NCI-H345 treated with DMSO at 0.1 percent for 48 hours (cell line): Measurements from ENCODE around the gene NXPE1.
"Not testable (repeated sequence)": the region's sequence is repeated elsewhere in the genome, so short reads cannot be mapped to it uniquely, and the experiment has no call there.

Experiments used
- DNase-seq: peaks from one replicate; lab custom pipeline; 2025; ENCODE audit not compliant: unreplicated experiment; lab: John Stamatoyannopoulos, UW

NXPE1 gene

DNA sequence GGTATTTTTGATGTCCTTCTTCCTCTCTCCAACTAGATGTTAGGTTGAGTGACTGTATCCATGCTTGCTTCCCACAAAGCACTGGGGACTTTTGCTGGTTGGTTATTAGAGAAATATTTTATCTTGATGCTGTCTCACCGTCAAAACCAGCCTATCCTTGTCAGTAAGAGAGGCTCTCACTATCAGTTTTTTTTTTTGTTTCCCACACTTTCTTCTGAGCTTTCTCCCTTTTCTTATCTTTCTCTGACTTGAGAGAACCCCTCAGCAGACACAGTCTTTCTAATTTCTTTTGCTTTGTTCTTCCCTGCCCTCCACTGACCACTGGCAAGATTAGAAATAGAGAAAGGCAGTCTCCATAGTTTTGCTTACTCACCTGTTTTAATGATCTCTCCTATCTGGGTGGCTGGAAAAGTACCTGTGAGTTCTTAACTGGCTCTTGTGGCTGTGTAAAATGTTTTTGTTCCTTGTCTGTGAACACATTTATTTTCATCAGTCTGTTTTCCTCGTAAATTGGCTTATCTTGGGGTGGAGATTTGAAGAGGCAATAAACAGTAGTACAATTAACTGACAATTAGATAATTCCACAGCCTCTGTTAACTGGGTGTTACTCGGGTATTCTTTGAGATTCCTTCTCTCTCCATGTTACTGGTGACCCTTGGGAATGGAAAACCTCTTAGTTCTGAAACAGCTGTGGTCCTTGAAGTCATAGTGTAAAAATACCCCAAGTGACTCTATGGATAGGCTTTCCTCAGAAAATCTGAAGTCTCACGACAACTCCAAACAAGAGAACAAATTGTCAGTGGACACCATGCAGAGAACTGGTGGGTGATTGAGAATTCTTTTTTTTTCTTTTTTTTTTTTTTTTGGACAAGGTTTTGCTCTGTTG, at the start of gene NXPE1:
TSS of gene NXPE1 (minus strand) at position 457 of the 886 bp plus-strand sequence. CDS start 8,680 bp downstream, outside the sequence.
- DNase-seq: no peak

DNA sequence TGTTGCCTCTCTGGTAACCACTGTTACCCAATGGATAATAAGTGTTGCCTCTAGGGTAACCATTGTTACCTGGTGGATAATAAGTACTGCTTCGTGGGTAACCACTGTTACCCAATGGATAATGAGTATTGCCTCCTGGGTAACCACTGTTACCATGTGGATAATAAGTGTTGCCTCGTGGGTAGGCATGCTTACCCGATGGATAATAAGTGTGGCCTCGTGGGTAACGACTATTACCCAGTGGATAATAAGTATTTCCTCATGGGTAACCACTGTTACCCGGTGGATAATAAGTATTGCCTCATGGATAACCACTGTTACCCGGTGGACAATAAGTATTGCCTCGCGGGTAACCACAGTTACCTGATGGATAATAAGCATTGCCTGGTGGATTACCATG, 49.7 kb upstream of the NXPE1 start:
- no peak for DNase-seq

DNA sequence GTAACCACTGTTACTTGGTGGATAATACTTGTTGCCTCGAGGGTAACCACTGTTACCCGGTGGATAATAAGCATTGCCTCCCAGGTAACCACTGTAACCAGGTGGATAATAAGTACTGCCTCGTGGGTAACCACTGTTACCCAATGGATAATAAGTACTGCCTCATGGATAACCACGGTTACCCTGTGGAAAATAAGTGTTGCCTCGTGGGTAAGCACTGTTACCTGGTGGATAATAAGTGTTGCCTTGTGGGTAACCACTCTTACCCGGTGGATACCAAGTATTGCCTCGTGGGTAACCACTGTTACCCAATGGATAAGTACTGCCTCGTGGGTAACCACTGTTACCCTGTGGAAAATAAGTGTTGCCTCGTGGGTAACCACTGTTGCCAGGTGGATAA, 48.9 kb upstream of the NXPE1 start:
- not testable (repeated sequence) for DNase-seq

DNA sequence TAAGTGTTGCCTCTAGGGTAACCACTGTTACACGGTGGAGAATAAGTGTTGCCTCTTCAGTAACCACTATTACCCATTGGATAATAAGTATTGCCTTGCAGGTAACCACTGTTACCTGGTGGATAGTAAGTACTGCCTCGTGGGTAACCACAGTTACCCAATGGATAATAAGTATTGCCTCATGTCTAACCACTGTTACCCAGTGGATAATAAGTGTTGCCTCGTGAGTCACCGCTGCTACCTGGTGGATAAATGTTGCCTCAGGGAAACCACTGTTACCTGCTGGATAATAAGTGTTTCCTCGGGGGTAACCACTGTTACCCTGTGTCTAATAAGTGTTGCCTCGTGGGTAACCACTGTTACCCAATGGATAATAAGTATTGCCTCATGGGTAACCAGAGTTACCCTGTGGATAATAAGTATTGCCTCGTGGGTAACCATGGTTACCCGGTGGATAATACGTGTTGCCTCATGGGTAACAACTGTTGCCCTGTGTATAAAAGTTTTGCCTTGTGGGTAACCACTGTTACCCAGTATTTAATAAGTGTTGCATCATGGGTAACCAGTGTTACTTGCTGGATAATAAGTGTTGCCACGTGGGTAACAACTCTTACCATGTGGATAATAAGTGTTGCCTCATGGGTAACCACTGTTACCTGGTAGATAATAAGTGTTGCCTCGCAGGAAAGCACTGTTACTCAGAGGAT, 48.2 kb upstream of the NXPE1 start:
- no peak for DNase-seq

DNA sequence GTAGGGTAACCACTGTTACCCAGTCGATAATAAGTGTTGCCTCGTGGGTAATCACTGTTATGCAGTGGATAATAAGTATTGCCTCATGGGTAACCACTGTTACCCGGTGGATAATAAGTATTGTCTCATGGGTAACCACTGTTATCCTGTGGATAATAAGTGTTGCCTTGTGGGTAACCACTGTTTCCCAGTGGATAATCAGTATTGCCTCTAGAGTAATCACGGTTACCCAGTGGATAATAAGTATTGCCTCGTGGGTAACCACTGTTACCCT, 47.1 kb upstream of the NXPE1 start:
- not testable (repeated sequence) for DNase-seq

DNA sequence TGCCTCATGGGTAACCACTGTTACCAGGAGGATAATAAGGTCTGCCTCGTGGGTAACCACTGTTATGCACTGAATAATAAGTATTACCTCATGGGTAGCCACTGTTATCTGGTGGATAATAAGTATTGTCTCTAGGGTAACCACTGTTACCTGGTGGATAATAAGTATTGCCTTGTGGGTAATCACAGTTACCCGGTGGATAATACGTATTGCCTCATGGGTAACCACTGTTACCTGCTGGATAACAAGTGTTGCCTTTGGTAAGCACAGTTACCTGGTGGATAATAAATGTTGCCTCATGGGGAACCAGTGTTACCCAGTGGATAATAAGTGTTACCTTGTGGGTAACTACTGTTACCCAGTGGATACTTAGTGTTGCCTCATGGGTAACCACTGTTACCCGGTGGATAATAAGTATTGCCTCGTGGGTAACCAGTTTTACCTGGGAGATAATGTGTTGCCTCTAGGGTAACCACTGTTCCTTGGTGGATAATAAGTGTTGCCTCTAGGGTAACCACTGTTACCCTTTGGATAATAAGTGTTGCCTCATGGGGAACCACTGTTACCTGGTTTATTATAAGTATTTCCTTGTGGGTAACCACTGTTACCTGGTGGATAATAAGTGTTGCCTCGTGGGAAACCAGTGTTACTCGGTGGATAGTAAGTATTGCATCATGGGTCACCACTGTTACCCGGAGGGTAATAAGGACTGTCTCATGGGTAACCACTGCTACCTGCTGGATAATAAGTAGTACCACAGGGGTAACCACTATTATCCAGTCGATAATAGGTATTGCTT, 46.5 kb upstream of the NXPE1 start:
- no peak for DNase-seq

DNA sequence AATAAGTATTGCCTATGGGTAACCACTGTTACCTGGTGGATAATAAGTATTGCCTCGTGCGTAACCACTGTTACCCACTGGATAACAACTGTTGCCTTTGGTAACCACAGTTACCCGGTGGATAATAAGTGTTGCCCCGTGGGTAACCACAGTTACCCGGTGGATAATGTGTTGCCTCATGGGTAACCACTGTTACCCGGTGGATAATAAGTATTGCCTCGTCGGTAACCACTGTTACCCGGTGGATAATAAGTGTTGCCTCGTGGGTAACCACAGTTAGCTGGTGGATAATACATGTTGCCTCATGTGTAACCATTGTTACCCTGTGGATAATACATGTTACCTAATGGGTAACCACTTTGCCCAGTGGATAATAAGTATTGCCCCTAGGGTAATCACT, 45.7 kb upstream of the NXPE1 start:
- no peak for DNase-seq

DNA sequence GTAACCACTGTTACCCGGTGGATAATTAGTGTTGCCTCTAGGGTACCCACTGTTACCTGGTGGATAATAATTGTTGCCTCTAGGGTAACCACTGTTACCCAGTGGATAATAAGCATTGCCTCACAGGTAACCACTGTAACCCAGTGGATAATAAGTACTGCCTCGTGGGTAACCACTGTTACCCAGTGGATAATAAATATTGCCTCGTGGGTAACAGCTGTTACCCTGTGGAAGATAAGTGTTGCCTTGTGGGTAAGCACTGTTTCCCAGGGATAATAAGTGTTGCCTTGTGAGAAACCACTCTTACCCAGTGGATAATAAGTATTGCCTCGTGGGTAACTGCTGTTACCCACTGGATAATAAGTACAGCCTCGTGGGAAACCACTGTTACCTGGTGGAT, 45.2 kb upstream of the NXPE1 start:
- DNase-seq: no peak

DNA sequence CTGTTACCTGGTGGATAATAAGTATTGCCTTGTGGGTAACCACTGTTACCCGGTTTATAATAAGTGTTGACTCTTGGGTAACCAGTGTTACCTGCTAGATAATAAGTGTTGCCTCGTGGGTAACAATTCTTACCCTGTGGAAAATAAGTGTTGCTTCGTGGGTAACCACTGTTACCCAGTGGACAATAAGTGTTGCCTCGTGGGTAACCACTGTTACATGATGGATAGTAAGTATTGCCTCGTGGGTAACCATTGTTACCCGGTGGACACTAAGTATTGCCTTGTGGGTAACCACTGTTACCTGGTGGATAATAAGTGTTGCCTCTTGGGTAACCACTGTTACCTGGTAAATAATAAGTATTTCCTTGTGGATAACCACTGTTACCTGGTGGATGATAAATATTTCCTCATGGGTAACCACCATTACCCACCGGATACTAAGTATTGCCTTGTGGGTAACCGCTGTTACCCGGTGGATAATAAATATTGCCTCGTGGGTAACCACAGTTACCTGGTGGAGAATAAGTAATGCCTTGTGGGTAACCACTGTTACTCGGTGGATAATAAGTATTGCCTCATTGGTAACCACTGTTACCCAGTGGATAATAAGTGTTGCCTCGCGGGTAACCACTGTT, 44.6 kb upstream of the NXPE1 start:
- no peak for DNase-seq

DNA sequence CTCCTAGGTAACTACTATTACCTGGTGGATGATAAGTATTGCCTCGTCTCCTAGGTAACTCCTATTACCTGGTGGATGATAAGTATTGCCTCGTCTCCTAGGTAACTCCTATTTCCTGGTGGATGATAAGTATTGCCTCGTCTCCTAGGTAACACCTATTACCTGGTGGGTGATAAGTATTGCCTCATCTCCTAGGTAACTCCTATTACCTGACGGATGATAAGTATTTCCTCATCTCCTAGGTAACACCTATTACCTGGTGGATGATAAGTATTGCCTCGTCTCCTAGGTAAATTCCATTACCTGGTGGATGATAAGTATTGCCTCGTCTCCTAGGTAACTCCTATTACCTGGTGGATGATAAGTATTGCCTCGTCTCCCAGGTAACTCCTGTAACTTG, 43.5 kb upstream of the NXPE1 start:
- DNase-seq: not testable (repeated sequence)

DNA sequence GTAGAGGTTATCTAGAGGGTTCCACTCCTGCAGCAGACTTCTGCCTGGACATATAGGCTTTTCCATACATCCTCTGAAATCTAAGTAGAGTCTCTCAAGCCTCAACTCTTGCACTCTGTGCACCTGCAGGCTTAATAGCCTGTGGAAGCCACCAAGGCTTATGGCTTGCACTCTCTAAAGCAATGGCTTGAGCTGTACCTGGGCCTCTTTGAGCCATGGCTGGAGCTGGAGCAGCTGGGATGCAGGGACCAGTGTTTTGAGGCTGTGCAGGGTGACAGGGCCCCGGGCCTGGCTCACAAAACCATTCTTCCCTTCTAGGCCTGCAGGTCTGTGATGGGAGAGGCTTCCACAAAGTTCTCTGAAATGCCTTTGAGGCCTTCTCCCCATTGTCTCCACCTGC, 38.8 kb upstream of the NXPE1 start:
- no peak for DNase-seq

DNA sequence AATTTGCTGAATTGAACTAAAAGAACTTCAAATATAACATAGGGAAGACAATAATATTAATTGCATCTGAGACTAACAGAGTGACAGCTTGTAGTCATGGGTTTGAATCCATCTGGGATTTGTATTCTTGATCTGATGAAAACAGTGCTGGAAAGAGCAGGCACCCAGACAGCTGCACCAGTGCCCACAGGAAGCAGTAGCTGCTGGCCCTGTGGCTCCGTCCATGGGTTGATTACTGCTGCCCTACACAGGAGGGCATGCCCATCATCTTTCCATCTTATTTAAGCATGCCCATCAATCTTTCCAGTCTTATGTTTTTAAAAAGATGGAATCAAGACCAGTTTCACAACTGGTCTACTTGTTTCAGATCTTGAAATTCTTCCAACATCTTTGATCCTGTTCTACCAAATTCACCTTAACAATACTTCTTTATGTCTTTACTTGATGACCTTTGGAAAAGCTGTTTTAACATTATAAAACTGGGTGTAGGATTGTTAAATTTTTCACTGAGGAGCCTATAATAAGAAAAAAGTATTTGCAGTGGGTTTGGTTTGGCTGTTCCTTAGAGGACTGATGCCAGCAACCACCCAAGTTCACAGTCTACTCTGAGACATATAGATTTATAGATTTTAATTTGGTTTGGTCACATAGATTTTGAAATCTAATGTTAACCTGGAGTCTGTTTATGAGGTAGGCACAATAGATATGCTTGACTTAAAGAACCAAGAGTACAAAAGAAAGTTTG, 36.7 kb upstream of the NXPE1 start:
- DNase-seq: no peak

DNA sequence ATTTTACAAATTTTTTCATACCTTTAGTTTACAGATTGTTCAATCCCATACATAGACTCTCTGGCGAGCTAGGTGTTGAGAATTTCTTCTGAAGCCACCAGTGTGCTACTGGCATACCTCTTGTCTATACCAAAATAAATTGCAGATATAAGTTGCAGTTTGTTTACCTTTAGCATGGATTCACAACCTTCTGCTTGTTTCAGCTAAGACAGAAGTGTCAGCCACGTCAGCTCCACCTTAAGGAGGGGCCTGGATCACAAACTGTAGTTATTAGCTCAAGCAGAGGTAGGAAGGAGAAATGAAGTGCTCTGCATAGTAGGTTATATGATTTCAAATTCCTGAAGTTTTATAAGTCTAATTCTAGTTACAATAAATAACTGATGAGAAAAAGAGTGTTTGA, 35.9 kb upstream of the NXPE1 start, which contains the start of gene NXPE4:
TSS of gene NXPE4 (minus strand) at position 216 of the 400 bp plus-strand sequence. CDS start 1,027 bp downstream, outside the sequence.
- no peak for DNase-seq

DNA sequence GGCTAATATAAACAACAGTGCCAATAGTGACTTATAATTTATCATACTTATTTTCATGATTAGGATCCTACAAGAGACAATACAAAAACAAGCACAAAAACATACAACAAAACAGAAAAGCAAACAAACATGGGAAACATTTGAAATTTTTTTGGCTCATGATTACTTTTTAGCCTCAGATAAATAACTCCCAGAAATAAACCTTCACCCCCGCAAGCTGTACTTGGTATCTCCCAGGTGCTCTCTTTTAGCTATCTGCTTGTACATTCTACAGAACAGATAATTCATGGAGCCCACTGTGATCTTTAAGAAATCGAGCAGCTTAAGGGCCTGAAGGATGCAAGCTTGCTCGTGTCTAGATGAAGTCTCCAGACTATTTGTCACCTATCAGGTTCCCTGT, 35.0 kb upstream of the NXPE1 start:
- DNase-seq: no peak

DNA sequence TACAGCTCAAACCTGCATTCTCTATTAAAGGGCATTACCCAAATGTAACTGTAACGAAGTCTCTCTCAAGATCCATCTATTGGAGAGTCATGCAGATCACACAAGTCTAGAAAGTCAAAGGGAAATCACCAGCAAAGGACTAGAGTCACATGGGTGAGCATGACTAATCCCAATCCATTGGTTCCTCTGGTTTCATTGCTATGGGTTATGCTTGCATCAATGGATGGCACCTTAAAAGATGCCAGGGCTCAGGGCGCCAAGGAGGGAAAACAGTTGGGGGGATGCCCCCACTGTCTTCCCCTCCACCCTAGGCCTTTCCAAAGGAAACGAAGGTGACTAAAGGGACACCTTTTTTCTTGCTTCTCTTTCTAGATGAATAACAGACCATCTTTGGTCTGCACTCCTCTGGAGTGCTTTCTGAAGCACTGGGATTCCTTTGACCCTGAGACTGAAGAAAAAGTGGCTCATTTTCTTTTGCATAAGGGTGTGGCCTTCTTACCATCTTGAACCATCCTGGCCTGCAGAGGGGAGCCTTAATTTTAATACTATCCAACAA, 27.8 kb upstream of the NXPE1 start:
- no peak for DNase-seq

DNA sequence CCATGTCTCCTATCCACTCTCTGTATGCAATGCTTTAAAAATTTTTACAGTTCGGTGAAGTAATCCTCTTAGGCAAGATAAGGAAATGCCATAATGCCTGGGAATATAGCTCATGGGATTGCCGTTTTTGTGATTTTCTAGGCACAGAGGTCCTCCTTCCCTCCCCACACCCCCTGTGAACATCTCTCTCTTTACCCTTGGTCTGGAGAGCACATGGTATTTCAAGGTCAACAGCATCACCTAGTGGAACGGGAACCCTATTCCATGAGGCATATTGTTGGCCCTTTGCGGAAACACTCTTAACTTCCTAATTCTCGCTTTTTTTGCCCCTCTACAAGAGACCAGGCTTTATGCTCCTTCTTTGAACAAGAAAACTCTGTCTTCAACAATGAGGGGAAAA, 27.1 kb upstream of the NXPE1 start:
- no peak for DNase-seq

DNA sequence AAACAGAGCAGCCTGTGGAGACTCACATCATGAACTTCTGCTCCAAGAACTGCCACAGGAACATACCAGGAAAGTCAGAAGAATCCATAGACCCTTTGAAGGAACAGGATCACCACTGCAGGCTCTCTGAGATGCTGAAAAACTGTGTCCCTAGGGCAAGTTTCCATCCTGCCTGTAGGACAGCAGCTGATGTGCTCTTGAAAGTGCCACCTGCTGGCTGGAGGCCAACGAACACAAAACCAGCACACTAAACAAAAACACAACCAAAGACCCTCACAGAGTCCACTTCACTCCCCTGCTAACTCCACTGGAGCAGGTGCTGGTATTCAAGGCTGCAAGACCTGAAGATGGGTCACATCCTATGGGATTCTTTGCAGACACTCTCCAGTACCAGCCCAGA, 12.0 kb upstream of the NXPE1 start:
- DNase-seq: no peak

DNA sequence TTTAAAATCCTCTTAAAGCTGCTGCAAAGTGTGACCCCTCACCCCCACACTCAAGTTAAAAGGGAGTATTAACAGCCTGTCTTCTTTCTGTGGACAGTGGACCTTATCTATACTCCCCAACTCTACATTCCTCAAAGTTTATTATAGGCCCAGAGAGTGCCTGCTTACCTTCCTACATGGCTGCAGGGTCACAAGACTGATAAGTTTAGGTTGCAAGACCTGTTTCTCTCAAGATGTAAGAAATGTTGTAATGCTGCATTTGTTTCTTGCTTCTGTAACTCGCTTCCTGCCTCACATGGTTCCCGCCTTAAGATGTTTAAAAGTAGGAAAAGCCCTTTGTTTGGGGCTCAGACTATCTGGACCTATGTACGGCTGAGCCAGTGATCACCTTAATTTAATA, 10.1 kb upstream of the NXPE1 start:
- no peak for DNase-seq

DNA sequence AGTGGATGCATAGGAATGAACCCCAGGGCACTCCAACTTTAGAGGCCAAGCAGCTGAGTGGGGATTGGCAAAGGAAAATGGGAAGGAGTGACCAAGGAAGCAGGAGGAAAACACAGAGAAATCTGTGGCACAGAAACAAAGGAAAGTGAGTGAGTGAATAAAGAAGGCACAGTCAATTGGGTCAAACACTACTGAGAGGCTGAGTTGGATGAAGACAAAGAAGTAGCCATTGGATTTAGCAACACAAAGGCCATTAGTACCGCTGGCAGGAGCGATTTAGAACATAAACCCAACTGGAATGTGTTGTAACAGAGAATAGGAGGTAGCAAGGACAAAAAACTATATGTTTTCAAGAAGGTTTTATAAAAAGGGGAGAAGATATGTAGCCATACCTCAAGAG, 6.6 kb upstream of the NXPE1 start:
- DNase-seq: no peak

DNA sequence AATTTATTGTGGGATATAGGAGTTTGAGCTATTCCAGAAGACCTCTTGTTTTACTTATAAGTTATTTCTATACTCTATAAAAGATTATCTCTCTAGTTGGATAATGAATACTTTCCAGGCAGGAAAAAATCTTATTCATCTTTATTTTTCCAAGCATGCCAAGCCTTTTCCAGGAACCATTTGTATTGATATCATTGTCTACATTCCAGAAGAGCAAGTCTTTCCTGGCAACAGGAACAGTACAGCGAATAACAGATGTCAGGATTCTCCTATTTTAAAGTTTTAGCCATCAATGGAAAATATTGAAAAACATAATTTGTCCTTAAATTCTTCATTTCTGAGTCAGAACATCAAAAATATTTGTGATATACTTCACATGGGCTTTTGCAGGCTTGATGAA, 5.2 kb upstream of the NXPE1 start:
- DNase-seq: no peak
